HepG2 (cell line): ENCODE results near the gene TPM1. TPM values are rescaled to one million over a fixed set of nuclear protein-coding genes. Genes with fewer than 3 reads are reported as not detected.

Source experiments
- ATAC-seq: fragments of 200-7000 bp; cut with Tn5 transposase; 3 replicates; pipeline ENCODE4 v1.9.1; 2020; ENCODE audit warnings: mild to moderate bottlenecking, moderate library complexity
- BruUV-seq: library from RNA; stranded (reverse); fragments of 400-500 nt; replicated peaks from 2 replicates; lab custom pipeline; 2021; lab: Mats Ljungman, UMichigan
- CTCF ChIA-PET: fragments of 300-600 bp; formaldehyde crosslinking; extraction: SDS; loops from one replicate; lab custom pipeline; 2021; ENCODE audit warnings: low total read pairs, inconsistent platforms, low intra/inter-chr PET ratio; lab: Yijun Ruan, JAX
- POLR2A ChIA-PET: fragments of 350-600 bp; sonication (Branson Sonifier 250); formaldehyde crosslinking; loops from one replicate; lab custom pipeline; 2020; ENCODE audit warnings: antibody characterized with exemption, inconsistent platforms; lab: Yijun Ruan, JAX
- DNase-seq: peaks from one replicate; pipeline ENCODE4 v3.0.0-alpha.2; 2015; ENCODE audit warnings: low spot score
- FAIRE-seq: peaks from 3 replicates; lab custom pipeline; 2011; peaks lifted over from hg19 to GRCh38; lab: Jason Lieb, UNC
- H2AFZ ChIP-seq: one replicate; pipeline ENCODE4 v1.6.1; 2011; ENCODE audit warnings: low read length, inconsistent platforms
- H3K27ac ChIP-seq: fragments of 300-600 bp; 3 replicates; pipeline ENCODE4 v1.8.0; 2011; ENCODE audit warnings: mixed run types, mild to moderate bottlenecking, mixed read lengths, low read length, inconsistent platforms; ENCODE audit not compliant: insufficient read depth; ENCODE audit errors: extremely low read length
- H3K27me3 ChIP-seq, 2 experiments: fragments of 200-600 bp in 1 of 2; 2 replicates in 1 of 2; 3 replicates in 1 of 2; pipeline versions ENCODE4 v1.6.0 to v1.8.0; 2011; ENCODE audit warnings: low read length in 2 of 2, mild to moderate bottlenecking in 2 of 2, moderate library complexity in 2 of 2, inconsistent platforms in 1 of 2; ENCODE audit not compliant: insufficient read depth in 2 of 2, control insufficient read depth in 1 of 2
- H3K36me3 ChIP-seq, 2 experiments: fragments of 200-600 bp in 1 of 2; replicated peaks in 1 of 2; 2 replicates in 1 of 2; 3 replicates in 1 of 2; pipeline versions ENCODE4 v1.5.1 to v1.8.0; 2011; ENCODE audit warnings: low read length in 2 of 2, inconsistent platforms in 1 of 2; ENCODE audit not compliant: insufficient read depth in 2 of 2, control insufficient read depth in 1 of 2
- H3K4me1 ChIP-seq: 2 replicates; pipeline ENCODE4 v1.5.1; 2012; ENCODE audit warnings: low read length, inconsistent platforms; ENCODE audit not compliant: insufficient read depth
- H3K4me2 ChIP-seq: 2 replicates; pipeline ENCODE4 v1.6.0; 2011; ENCODE audit warnings: low read depth, low read length, inconsistent platforms
- H3K4me3 ChIP-seq, 3 experiments: fragments of 200-600 bp in 1 of 3; sonication (generic), shearing (Covaris generic) in 1 of 3; replicated peaks in 1 of 3; 2 replicates each; pipeline ENCODE4 v1.5.1; 2011 to 2016; ENCODE audit warnings: low read length in 3 of 3, inconsistent platforms in 2 of 3, low read depth in 2 of 3, mild to moderate bottlenecking in 2 of 3, control low read depth in 1 of 3, mixed read lengths in 1 of 3; ENCODE audit not compliant: insufficient read depth in 1 of 3
- H3K79me2 ChIP-seq: one replicate; pipeline ENCODE4 v1.6.1; 2011; ENCODE audit warnings: low read length, inconsistent platforms; ENCODE audit not compliant: insufficient read depth
- H3K9ac ChIP-seq: 2 replicates; pipeline ENCODE4 v1.6.0; 2011; ENCODE audit warnings: mild to moderate bottlenecking, low read depth, low read length, inconsistent platforms; ENCODE audit not compliant: insufficient read depth
- H3K9me3 ChIP-seq: 2 replicates; pipeline ENCODE4 v1.5.1; 2012; ENCODE audit warnings: mild to moderate bottlenecking, low read length
- H4K20me1 ChIP-seq: 2 replicates; pipeline ENCODE4 v1.6.0; 2011; ENCODE audit warnings: inconsistent platforms, mild to moderate bottlenecking, low read length, moderate library complexity; ENCODE audit not compliant: insufficient read depth
- ATAD3A ChIP-seq: sonication (generic); formaldehyde crosslinking; IDR thresholded peaks from 2 replicates; pipeline ENCODE4 v1.4.0; 2020; ENCODE audit warnings: missing genetic modification reagents
- BCL6 ChIP-seq: IDR thresholded peaks from 2 replicates; pipeline ENCODE4 v1.6.1; 2016; ENCODE audit warnings: missing genetic modification reagents, missing compliant biosample characterization
- CERS6 ChIP-seq: sonication (generic); formaldehyde crosslinking; IDR thresholded peaks from 2 replicates; pipeline ENCODE4 v1.5.0; 2020; ENCODE audit warnings: missing genetic modification reagents
- ETV5 ChIP-seq: IDR thresholded peaks from 2 replicates; pipeline ENCODE4 v1.6.1; 2018; ENCODE audit warnings: missing biosample characterization, missing genetic modification reagents, inconsistent platforms, borderline replicate concordance
- FOSL2 ChIP-seq: sonication (generic); formaldehyde crosslinking; IDR thresholded peaks from 2 replicates; pipeline ENCODE4 v1.4.0; 2020; ENCODE audit warnings: missing genetic modification reagents
- GABPA ChIP-seq, 2 experiments: IDR thresholded peaks; 2 replicates each; pipeline ENCODE4 v1.6.1; 2011 to 2016; ENCODE audit warnings: low read depth in 2 of 2, low read length in 1 of 2, missing biosample characterization in 1 of 2, missing genetic modification characterization in 1 of 2
- KLF12 ChIP-seq: sonication (generic); formaldehyde crosslinking; IDR thresholded peaks from 2 replicates; pipeline ENCODE4 v1.4.0; 2020; ENCODE audit warnings: missing genetic modification reagents, borderline replicate concordance
- LCORL ChIP-seq, 2 experiments: fragments of 450-650 bp in 1 of 2; sonication (generic) in 1 of 2; formaldehyde crosslinking in 1 of 2; IDR thresholded peaks; 2 replicates each; pipeline versions ENCODE4 v1.5.0 to v1.6.1; 2017 to 2020; ENCODE audit warnings: antibody characterized with exemption in 1 of 2, missing genetic modification reagents in 1 of 2
- PREB ChIP-seq: sonication (generic); formaldehyde crosslinking; IDR thresholded peaks from 2 replicates; pipeline ENCODE4 v1.4.0; 2020; ENCODE audit warnings: missing genetic modification reagents
- SIX1 ChIP-seq: sonication (generic); formaldehyde crosslinking; IDR thresholded peaks from 2 replicates; pipeline ENCODE4 v1.4.0; 2020; ENCODE audit warnings: missing genetic modification reagents, borderline replicate concordance
- SOX5 ChIP-seq: IDR thresholded peaks from 2 replicates; pipeline ENCODE4 v1.6.1; 2016; ENCODE audit warnings: borderline replicate concordance
- ZNF430 ChIP-seq: sonication (generic); formaldehyde crosslinking; IDR thresholded peaks from 2 replicates; pipeline ENCODE4 v1.9.0; 2021; ENCODE audit warnings: mild to moderate bottlenecking, missing genetic modification reagents
- WGBS: methylation state at CpG from one replicate; pipeline ENCODE4 v1.1.6; 2017; ENCODE audit warnings: low lambda C conversion rate; 5-methylcytosine and 5-hydroxymethylcytosine counted together
- in situ Hi-C: cut with HindIII; loops from 2 replicates; pipeline ENCODE4 v1.10.0; 2017; ENCODE audit warnings: low pct_unique_long_range_greater_than_20kb; ENCODE audit not compliant: extremely low pct_ligation_motif_present
- intact Hi-C: fragments of 100-400 bp; cut with micrococcal nuclease; formaldehyde crosslinking; loops from one replicate; pipeline ENCODE4 v1.10.0; 2022; ENCODE audit not compliant: unreplicated experiment
- polyA plus RNA-seq, 8 experiments: library from polyadenylated mRNA; depleted of rRNA in 3 of 8; stranded (reverse) in 7 of 8; unstranded in 1 of 8; fragments of >200 nt; fragmentation: Illumina TruSeq in 4 of 8; extraction: Trizol in 4 of 8; gene quantifications; 2 replicates each; pipeline versions ENCODE4 v1.2.1 to v1.2.3, GENCODE V29; 2011 to 2016; ENCODE audit warnings: low read depth in 4 of 8, missing spikeins in 1 of 8, mixed read lengths in 1 of 8; ENCODE audit not compliant: insufficient read depth in 1 of 8
- total RNA-seq, 5 experiments: library from RNA; depleted of rRNA; stranded (reverse); fragments of >200 nt; fragmentation: Illumina TruSeq; extraction: Trizol; gene quantifications; 2 replicates each; pipeline ENCODE4 v1.2.3, GENCODE V29; 2016; ENCODE audit warnings: low read depth in 1 of 5

The TPM1 gene
- total and polyA plus RNA-seq, 2 of the 13 experiments (the other 11 are each of a cell fraction or from before 2014, with no cell fraction given) = 98.9 to 109 TPM

GRCh38 chr15:63072809-63073277 lies 30.3 kb downstream of the TPM1 start:
- ChIA-PET CTCF (no interaction called here), POLR2A (interaction anchor here (2.3 kb wide), 1 partner anchor 10 kb away, joined by 9 read pairs; no protein-coding TSS in a partner anchor)
- Histone ChIP-seq H4K20me1 (no peaks in the 10 kb centered on the region), H3K9ac (no peak overlapping the region), H3K79me2 (no peaks in the 10 kb centered on the region), H2AFZ (no peak overlapping the region), H3K27ac (no peak overlapping the region), H3K9me3 (no peaks in the 10 kb centered on the region), H3K4me3 (no peak overlapping the region), H3K27me3 (no peaks in the 10 kb centered on the region), H3K4me1 (no peaks in the 10 kb centered on the region), H3K4me2 (no peak overlapping the region), H3K36me3 (peaks cover 3 to 31% of the 10 kb centered on the region in 2 experiments)
- 88% methylated on average over 9 of the region's 9 CpGs for WGBS
- ATAC-seq (no peak), FAIRE-seq (no peak), DNase-seq (no peak)
- in situ Hi-C loops (no loop called here), intact Hi-C loops (no loop called here)
- TF ChIP-seq FOSL2 = no peak
- no peak for TF ChIP-seq ETV5 (CRISPR knock-in tag)
- no peak for TF ChIP-seq SOX5 (CRISPR knock-in tag)
- no peak for TF ChIP-seq KLF12 (CRISPR knock-in tag)
- TF ChIP-seq SIX1 = no peak
- no peak for TF ChIP-seq PREB (CRISPR knock-in tag)
- no peak for TF ChIP-seq GABPA (IDR thresholded peaks at IDR 0.05; ENCODE audit: low read depth, low read length)
- no peak for TF ChIP-seq GABPA (CRISPR knock-in tag; IDR thresholded peaks at IDR 0.05; ENCODE audit: low read depth)
- no peak for TF ChIP-seq ATAD3A (CRISPR knock-in tag)
- no peak for TF ChIP-seq BCL6
- TF ChIP-seq ZNF430 (CRISPR knock-in tag) = no peak
- no peak for TF ChIP-seq LCORL (IDR thresholded peaks at IDR 0.05)
- no peak for TF ChIP-seq LCORL (CRISPR knock-in tag; IDR thresholded peaks at IDR 0.05)
- no peak for TF ChIP-seq CERS6 (CRISPR knock-in tag)
- no TSS peak for BruUV-seq
